ENCODE data around the gene OR2F2. TPM values are rescaled to one million over a fixed set of nuclear protein-coding genes. Genes with fewer than 3 reads are reported as not detected.

OR2F2 gene
- total RNA-seq, 2 donors from 2014 or later, result not detected

- DNase-seq (ENCODE audit: low spot score), result no peak
- TF ChIP-seq CTCF (IDR thresholded peaks at IDR 0.05), result no peak
- no peak overlapping the region for H3K4me3 ChIP-seq
- no peaks in the 10 kb centered on the region for H3K36me3 ChIP-seq
- no peaks in the 10 kb centered on the region for H3K9me3 ChIP-seq
- peaks cover 6 to 14% of the 10 kb centered on the region in 2 donors for H3K4me1 ChIP-seq (ENCODE audit: control insufficient read depth in 1 of 2, low read depth in 2 of 2)
- no peaks in the 10 kb centered on the region for H3K27me3 ChIP-seq (replicated peaks; ENCODE audit: insufficient read depth)
- ATAC-seq (ENCODE audit: insufficient number of reproducible peaks, low FRiP score, low read depth), result no peak
- H3K27ac ChIP-seq, result peak overlapping the region; percentile 4 to 22
Observed at GRCh38 chr7:143953421-143953820, 18.4 kb downstream of the OR2F2 start.

- no peak for TF ChIP-seq CTCF (IDR thresholded peaks at IDR 0.05)
- Histone ChIP-seq H3K4me3 (no peak overlapping the region), H3K9me3 (no peaks in the 10 kb centered on the region), H3K27ac (peak overlapping the region; percentile 9 to 22), H3K27me3 (replicated peaks; ENCODE audit: insufficient read depth) (no peaks in the 10 kb centered on the region), H3K36me3 (no peaks in the 10 kb centered on the region), H3K4me1 (ENCODE audit: control insufficient read depth in 1 of 2, low read depth in 2 of 2) (peaks cover 6 to 14% of the 10 kb centered on the region in 2 donors)
- ATAC-seq (ENCODE audit: insufficient number of reproducible peaks, low FRiP score, low read depth), result no peak
- DNase-seq (ENCODE audit: low spot score), result no peak
Observed at GRCh38 chr7:143954135-143954534, 19.1 kb downstream of the OR2F2 start.

GRCh38 chr7:143954544-143954943, 19.5 kb downstream of the OR2F2 start, which contains the start of gene OR2F1:
Gene OR2F1, plus strand, starts transcription at chr7:143954844. Its CDS starts 5,127 bp downstream, at chr7:143959971.
- DNase-seq (ENCODE audit: low spot score) (no peak), ATAC-seq (ENCODE audit: insufficient number of reproducible peaks, low FRiP score, low read depth) (no peak)
- no peaks in the 10 kb centered on the region for H3K36me3 ChIP-seq
- peak within 1 kb of the TSS; percentile 9 to 22 for H3K27ac ChIP-seq
- TF ChIP-seq CTCF (IDR thresholded peaks at IDR 0.05), result no peak
- no peak within 1 kb of the TSS for H3K4me3 ChIP-seq
- H3K27me3 ChIP-seq (replicated peaks; ENCODE audit: insufficient read depth), result no peaks in the 10 kb centered on the region
- H3K4me1 ChIP-seq (ENCODE audit: control insufficient read depth in 1 of 2, low read depth in 2 of 2), result peaks cover 6 to 14% of the 10 kb centered on the region in 2 donors
- H3K9me3 ChIP-seq, result no peaks in the 10 kb centered on the region

GRCh38 chr7:143958781-143959180, 23.7 kb downstream of the OR2F2 start:
- no peak for TF ChIP-seq CTCF (IDR thresholded peaks at IDR 0.05)
- no peak for ATAC-seq (ENCODE audit: insufficient number of reproducible peaks, low FRiP score, low read depth)
- no peaks in the 10 kb centered on the region for H3K36me3 ChIP-seq
- no peaks in the 10 kb centered on the region for H3K9me3 ChIP-seq
- H3K27me3 ChIP-seq (replicated peaks; ENCODE audit: insufficient read depth), result no peaks in the 10 kb centered on the region
- H3K27ac ChIP-seq, result no peak overlapping the region
- no peak overlapping the region for H3K4me3 ChIP-seq
- no peak for DNase-seq (ENCODE audit: low spot score)
- H3K4me1 ChIP-seq (ENCODE audit: control insufficient read depth in 1 of 2, low read depth in 2 of 2), result peaks cover under 1 to 5% of the 10 kb centered on the region in 2 donors

GRCh38 chr7:143960813-143961610, 26.0 kb downstream of the OR2F2 start:
- Histone ChIP-seq H3K4me3 (no peak overlapping the region), H3K36me3 (no peaks in the 10 kb centered on the region), H3K9me3 (no peaks in the 10 kb centered on the region), H3K27me3 (replicated peaks; ENCODE audit: insufficient read depth) (no peaks in the 10 kb centered on the region), H3K4me1 (ENCODE audit: control insufficient read depth in 1 of 2, low read depth in 2 of 2) (no peaks in the 10 kb centered on the region), H3K27ac (no peak overlapping the region)
- no peak for DNase-seq (ENCODE audit: low spot score)
- TF ChIP-seq CTCF (IDR thresholded peaks at IDR 0.05), result no peak
- ATAC-seq (ENCODE audit: insufficient number of reproducible peaks, low FRiP score, low read depth), result no peak

Measured in thoracic aorta (tissue), 2 donors.